DMS 273 (cell line): ENCODE data around the gene PMEL.

Source experiments
- DNase-seq: peaks from one replicate; lab custom pipeline; 2025; ENCODE audit not compliant: unreplicated experiment; lab: John Stamatoyannopoulos, UW

PMEL gene

DNA sequence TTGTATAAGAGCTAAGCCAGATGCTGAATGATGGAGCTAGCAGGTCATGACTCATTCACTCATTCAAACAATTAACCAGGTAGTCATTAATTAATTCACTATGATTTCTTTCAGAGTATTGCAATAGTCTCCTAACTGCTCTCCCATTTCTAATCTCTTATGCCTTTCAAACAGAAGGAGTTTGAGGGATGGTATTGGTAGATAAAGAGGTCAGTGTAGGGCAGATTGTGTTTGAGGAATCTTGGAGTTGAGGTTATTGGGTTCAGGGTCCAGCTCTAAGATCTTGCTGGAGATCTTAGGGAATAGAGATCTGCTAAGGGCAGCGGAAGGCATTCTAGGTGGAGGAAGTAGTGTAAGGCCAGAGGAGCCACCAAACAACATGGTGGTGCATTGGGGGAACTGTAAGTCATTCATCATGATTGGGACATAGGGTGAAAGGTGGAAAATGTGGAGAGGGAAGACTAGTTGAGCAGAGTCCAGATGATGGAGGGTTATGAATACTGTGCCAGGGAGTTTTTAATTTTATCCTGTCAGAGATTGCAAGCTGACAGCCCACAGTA is 23.2 kb downstream of the PMEL start:
- DNase-seq, result no peak

DNA sequence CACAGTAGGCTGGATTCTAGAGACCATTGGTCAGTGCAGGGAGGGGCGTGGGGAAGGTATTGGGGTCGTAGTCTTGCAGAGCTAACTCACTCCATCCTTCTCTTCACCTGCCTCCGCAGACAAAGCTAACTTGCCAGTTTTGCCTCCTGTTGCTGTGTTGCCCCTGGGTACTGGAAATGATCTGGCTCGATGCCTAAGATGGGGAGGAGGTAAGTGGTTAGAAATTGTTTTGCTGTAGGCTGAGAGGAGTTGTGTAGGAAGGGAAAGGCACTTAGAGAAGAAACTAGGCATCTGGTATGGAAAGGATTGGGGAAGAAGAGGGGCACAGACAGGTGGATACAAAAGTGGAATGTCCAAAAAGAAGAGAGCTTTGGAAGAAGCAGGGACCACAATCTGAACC is 23.8 kb downstream of the PMEL start:
- no peak for DNase-seq

DNA sequence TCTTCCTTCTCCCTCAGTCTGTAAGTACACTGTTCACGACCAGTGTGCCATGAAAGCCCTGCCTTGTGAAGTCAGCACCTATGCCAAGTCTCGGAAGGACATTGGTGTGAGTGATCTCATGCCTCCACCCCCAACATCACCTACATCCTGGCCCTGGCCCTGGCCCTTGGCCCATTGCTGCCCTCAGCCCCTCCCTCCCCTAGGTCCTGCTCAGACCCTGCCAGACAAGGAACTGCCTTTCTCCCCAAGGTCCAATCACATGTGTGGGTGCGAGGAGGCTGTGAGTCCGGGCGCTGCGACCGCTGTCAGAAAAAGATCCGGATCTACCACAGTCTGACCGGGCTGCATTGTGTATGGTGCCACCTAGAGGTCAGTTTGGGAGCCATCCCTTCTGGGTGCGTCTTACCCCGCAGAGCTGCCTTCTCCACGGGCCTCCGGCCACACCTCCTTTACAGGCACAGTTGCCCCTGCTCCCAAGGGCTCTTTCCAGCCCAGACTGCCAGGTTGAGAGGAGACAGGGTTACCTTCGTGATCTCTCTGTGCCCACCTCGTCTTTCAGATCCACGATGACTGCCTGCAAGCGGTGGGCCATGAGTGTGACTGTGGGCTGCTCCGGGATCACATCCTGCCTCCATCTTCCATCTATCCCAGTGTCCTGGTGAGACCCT is 25.6 kb downstream of the PMEL start:
- DNase-seq, result peak; percentile 82

DNA sequence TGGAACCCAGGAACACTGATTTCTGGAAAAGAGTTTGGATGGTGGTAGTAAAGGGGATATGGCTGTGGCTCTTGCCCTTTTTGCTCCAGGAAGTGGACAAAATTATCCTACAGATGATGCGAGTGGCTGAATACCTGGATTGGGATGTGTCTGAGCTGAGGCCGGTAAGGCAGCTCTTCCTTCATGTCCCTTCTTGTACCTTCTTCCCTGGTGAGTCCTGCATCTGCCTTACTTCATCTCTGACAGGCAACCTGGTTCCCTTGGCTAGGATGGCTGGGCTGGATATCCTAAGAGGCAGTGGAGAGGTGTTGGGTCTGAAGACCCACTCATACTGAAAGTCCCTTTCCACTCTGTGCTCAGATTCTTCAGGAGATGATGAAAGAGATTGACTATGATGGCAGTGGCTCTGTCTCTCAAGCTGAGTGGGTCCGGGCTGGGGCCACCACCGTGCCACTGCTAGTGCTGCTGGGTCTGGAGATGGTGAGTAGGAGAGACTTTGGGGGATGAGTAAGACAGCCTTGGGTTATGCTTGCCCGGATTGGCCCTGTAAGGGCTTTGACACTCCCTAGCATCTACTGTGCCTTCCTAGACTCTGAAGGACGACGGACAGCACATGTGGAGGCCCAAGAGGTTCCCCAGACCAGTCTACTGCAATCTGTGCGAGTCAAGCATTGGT is 26.9 kb downstream of the PMEL start:
- no peak for DNase-seq

DNA sequence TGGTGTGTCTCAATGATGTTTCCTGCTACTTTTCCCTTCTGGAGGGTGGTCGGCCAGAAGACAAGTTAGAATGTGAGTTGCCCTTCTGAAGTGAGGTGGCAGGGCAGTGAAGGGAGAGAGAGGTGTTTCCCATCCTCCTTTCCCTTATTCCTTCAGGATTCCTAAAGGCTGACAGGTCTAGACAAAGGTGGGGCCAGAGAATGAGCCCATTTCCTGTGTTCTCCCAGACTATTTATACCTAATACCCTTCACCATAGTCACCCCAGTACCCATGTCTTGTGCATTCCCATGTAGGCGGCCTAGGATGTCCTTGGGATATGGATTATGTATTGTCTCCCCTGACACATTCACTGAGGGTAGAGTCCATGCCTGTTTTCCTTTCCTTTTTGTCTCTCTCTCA is 27.9 kb downstream of the PMEL start:
- DNase-seq, result no peak

DNA sequence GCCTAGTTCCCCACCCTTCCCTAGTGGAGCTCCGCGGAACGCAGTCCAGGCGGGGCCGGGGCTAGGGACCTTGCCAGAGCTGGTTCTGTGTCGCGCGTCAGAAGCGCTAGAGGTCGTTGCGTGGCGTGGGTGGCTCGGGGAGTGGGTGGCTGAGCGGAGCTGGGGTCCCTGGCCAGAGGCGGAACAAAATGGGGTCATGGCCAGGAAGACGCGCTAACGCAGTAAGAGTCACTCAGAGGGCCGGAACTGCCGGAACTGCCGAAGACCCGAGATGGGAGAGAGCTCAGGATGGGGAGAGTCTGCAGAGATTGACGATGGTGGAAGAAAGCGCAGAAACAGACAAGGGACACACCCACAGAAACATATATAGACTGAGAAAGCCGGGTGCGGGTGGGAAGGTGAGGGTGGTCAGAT is 30.1 kb downstream of the PMEL start:
- no peak for DNase-seq

DNA sequence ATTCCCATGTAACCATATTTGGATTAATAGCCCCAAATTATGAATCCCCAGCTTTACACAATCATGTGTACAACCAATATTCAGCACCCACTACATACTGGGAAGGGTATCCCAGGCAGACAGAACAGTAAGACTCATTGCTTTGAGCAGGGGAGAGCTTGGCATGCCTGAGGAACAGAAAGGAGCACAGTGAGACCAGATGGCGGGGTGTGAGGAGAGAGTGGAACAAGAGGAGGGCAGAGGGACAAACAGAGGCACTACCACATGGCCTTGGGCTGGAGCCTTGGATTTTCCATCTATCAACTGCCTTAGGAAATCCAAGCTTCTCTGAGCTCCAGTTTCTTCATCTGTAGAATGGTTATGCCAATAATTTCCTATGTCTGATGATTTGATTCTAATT is 31.1 kb downstream of the PMEL start:
- peak; percentile 61 for DNase-seq

DNA sequence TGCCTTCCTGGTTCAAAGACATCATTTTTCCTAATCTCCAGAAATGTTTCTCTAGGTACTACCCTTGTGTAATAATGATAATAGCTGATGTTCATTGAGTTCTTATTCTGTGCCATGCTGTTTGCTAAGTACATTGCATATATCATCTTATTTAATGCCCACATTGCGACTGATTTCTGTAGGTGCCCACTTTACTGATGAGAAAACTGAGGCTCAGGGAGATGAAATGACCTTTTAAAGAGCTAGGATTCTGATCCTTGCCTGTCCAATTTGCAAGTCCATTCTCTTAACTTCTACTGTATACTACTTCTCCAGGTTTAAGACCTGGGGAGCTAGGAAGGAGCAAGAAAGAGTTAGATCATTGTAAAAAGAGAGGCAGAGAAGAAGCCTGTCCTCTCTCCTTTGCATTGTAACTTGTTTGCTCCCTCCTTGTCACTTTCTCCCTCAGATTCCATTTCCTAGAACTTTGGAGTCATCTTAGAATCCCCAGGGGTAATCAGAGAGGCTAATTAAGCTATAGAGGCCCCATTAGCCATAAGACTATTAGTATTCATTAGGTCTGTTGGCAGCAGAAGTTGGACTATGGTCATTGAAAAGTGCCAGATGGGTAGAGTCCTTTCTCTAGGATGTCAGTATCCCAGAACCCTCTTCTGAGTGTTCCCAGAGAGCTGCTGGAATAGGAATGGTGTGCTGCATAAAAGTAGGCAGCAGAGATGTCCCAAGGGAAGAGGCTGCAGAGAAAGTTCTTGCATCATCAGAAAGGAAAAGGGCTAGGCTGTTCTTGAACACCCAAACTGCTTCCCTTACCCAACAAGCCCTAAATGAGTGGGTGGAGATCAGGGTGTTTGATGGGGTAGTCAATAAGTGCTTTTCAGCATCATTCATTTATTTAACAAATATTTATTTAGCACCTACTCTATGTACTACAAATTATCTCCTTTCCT is 31.8 kb downstream of the PMEL start:
- DNase-seq, result peak; percentile 50

DNA sequence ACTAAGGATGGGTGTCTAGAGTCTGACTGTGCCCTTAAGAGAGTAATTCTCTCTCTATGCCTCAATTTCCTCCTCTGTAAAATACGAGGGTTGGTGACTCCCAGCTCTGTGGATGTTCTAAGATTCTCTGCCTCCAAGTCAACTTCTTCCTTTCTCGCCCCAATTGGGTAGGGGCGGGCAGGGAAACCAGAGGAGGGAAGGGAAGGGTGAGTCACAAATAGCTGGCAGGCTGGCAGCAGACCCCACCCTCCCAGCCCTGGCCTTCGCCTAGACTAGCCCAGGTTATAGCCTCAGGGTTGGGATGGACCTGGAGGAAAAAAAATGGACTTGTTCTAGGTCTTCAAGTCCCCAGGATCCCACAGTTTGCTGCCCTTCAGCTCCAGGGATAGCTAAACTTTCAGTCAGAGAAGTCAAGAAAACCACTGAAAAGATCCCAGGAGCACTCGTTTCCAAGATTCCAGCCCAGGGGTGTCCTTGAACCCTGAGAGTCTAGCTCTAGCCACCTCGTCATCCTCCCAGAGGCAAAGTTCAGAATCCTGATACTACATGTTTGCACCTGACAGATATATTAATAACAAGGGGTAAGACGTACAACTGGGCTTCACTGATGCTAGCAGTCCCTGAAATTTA is 32.6 kb downstream of the PMEL start:
- peak; percentile 17 for DNase-seq

DNA sequence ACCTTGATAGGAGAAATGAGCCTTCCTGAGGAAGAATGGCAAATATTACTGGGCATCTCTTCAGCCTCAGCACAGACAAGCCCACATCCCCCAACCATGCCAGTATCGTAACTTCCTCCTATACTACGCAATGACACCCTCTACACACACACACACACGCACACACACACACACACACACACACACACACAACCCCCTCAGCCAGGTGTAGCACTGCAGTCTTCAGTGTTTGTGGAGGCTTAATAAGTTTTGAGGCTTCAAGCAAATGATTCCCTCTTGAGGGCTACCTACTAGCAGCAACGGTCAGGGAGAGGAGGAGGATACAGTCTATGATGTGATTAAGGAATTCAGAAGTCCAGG is 33.3 kb downstream of the PMEL start:
- DNase-seq, result no peak

DNA sequence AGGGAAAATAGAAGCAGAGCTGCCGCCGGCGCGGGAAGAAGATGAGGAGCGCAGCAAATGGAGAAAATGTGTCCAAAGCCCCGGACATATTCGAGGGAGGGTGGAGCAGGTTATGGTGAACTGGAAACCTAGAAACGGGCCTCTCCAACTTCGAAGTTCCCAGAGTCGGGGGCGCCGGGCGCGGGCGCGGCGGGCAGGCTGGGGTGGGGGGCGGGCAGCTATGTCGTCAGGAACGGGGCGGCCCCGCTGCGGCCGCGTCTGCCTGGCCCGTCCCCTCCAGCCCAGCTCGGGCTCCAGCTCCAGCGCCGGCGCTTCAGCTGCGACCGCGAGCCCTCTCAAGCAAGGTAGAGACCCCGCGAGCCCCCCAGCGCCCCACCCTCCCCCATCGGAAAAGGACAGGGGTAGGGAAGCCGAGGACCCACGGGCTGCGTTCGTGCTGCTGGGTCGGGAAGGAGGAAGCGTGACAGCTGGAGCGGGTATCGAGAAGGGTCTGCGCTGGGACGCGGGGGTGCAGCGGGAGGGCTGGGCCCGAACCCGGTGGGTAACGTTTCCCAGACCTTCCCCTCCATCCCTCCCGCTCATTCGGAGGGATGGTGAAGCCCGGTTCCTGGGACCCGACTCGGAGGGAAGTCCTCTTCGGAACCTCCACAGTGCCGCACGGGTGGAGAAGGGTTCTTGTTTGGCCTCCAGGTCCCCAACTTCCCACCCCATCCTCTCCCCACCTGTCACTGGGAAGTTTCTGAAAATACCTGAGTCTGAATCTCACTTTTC is 33.9 kb downstream of the PMEL start:
- DNase-seq, result peak; percentile 57

DNA sequence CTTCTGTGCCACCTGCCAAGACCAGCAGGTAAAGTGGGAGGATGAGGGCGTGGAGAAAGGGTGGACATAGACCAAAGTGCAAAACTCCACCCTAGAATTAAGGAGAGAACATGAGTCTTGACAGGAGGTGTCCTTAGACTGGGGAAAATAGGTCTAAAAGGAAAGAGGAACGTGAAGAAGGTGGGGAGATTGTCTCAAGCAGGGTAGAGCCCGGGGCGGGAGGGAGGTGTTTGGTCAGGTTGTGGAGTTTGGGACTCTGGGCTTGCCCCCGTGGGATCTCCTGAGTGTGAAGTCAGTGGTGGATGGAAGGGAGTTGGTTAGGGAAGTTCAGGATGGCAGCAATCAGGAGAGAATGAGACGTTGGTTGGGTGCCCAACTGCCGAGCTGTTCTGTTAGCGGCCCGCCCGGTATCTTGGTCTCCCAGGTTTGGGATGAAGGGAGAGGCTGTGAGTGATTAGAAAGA is 34.5 kb downstream of the PMEL start:
- peak; percentile 57 for DNase-seq

DNA sequence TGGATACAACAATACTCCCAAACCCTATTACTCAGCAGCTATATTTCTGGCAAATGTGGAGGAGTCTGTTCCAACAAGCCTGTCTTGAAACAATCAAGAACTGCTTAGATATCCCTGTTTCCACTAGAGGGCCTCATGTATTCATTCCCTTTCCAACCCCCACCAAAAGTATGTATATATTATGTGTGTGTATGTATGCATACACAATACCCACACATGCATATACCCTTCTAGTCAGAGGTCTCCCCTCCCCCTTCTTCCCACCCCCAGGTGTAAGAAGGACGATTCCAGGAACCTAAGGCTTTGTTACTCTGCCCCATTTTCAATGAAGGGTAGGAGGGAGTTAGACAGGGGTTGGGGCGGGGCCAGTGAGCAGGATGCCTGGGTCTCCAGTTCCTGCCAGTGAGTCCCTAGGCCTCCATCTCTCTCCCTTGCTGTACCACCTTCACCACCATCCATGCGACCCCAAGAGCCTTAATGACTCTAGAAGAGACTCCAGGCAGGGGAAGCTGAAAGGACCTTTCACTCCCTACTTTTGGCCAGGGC is 35.0 kb downstream of the PMEL start, which contains the start of gene DGKA:
TSS of gene DGKA (plus strand) at position 392 of the 546 bp plus-strand sequence. CDS start 5,342 bp downstream, outside the sequence.
- peak; percentile 63 for DNase-seq

DNA sequence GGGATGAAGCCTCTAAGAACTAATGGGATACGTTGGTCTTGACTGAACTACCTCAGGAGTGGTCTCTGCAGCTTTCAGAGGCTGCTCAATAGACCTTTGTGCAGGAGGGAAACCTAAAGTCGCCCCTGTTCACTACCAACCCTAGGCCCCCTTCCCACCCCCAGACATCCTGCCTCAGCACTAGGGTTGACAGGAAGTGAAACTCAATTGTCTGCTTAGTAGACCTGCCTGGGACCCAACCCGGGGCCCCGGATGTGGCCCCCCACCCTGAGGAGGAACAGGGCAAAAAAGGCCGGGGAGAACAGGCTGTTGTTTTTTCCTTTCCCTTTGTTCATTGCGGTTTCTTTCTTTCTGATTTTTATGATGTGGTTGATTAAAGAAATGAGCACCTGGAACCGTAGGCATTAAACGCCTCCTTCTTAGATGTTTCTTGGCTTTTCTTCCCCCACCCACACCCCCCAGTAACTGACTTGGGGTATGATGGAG is 36.5 kb downstream of the PMEL start:
- DNase-seq, result no peak

DNA sequence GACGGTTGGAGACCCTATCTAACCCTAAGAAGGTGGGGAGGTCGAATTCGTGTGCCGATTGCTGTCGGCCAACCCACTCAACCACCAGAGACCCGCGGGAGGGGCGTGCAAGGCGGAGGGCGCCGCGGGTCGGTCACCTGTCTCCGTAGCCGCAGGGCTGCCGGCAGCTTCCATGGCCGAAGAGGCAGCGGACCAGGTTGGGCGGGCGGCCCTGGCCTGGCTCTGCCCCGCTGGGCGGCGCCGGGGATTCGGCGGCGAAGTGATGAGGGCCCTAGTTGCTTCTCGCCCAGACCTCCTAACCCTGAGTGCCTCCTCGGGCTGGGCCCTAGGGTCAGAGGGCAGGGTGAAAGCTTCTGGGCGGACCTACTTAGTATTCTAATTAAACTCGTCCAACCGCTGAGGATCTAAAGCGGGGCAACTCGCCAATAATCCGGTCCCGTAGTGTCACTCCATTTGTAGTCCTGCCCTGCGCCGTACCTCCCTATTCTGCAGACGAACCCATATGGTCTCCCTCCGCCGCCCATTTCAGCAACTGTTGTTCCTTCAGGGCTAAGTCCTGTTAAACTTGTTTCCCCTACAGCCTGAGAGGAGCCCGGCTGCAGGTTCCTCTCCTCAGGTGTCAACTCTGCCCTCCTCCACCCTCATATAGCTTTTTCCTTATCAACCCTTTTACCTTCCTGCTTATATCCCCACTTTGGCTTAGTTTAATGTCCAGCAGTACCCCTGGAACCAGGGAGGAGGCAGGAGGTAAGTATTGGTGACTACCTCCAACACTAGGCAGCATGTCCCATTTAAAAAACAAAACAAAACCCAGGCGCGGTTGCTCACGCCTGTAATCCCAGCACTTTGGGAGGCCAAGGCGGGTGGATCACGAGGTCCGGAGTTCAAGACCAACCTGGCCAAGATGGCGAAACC is 38.0 kb downstream of the PMEL start, which contains the start of gene PYM1:
TSS of gene PYM1 (minus strand) at position 307 of the 915 bp plus-strand sequence. CDS start at position 174, 133 bp downstream.
- peak; percentile 85 for DNase-seq

DNA sequence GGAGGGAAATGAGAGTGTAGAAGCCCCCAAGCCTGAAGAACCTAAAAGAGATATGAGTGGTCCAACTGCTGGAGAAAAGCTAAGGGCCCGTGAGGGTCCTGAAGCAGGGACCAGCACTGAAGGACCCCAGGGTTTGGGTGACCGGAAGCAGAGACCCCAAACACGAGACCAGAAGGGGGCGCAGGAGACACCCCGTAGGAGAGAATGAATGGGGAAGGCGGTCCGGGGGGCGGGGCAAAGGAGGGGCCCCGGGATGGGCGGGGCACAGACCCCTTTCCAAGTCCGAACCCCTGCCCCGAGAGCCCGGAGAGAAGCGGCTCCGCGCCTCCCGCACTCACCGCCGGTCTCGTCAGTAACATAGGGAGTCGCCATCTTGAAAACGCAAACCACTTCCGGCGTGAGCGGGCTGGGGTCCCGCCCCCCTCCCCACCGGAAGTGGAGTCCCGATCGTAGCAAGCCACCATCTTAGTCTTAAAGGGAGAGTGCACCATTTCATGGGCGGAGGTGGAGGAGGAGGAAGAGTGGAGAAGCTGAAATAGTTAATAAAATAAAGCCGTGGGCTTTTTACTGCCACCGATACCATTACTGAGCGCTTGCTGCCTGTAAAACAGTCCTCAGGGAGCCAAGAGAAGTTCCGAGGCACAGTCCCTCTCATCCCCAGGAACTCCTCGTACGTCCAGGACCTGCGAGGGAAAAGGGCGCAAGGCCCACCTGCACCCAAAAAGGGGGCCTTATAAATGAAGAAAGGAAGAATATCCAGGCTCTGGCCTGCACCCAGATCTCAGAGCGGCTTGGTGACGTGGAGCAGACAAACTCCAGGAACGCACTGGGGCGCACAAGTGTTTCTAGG is 38.9 kb downstream of the PMEL start:
- peak; percentile 94 for DNase-seq
